ENCODE results near the gene LDHD.

Gene LDHD

DNA sequence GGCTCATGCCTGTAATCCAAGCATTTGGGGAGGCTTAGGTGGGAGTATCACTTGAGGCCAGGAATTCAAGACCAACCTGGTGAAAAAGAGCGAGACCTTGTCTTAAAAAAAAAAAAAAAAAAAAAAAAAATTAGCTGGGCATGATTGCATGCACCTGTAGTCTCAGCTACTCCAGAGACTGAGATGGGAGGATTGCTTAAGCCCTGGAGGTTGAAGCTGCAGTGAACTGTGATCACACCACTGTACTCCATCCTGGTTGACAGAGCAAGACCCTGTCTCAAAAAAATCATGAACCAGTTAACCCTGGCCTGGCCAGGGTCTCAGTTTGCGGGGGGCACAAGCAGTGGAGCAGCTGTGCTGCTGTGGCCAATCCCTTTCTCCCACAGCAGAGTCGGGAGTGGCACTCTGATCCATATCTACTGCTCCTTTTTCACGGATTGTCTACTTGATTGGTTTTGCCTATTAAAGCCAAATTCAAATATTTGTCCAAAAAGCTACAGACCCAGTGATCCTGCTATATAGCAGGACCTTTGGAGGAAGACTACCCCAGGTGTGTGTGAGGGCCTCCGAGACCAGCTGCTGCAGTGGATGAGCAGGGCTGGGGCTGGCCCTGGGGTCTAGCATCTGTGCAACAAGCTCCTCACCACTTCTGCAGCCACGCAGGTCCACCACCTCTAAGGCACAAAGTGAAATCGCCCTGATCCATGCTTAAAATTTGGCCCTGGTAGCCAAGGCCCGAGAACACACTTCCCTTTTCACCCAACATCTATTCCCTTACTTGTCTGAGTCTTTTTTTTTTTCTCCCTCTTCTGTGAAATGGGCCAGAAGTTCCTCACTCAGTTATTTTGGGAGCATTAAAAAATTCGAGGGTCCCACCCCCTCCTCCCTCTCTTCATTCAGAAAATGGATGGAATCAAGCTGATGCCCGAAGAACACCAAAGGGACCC is 48.2 kb downstream of the LDHD start:
- H3K4me1 ChIP-seq (ENCODE audit: control insufficient read depth, insufficient read depth, low read length) = peaks cover 77% of the 10 kb centered on the region
- H3K4me3 ChIP-seq (ENCODE audit: low read length) = no peak overlapping the region
- no peak overlapping the region for H3K9ac ChIP-seq (ENCODE audit: low read length)
- no peaks in the 10 kb centered on the region for H3K36me3 ChIP-seq (ENCODE audit: control insufficient read depth, insufficient read depth, low read length)
- no peaks in the 10 kb centered on the region for H3K27me3 ChIP-seq (ENCODE audit: control insufficient read depth, insufficient read depth, low read length)
- no peaks in the 10 kb centered on the region for H3K9me3 ChIP-seq (ENCODE audit: control insufficient read depth, low read length)

- no peaks in the 10 kb centered on the region for H3K27me3 ChIP-seq (ENCODE audit: control insufficient read depth, insufficient read depth, low read length)
- H3K36me3 ChIP-seq (ENCODE audit: control insufficient read depth, insufficient read depth, low read length) = no peaks in the 10 kb centered on the region
- peaks cover 81% of the 10 kb centered on the region for H3K4me1 ChIP-seq (ENCODE audit: control insufficient read depth, insufficient read depth, low read length)
- H3K4me3 ChIP-seq (ENCODE audit: low read length) = no peak overlapping the region
- no peak overlapping the region for H3K9ac ChIP-seq (ENCODE audit: low read length)
- no peaks in the 10 kb centered on the region for H3K9me3 ChIP-seq (ENCODE audit: control insufficient read depth, low read length)
Measured at GRCh38 chr16:75066861-75067447, 49.6 kb downstream of the LDHD start.

- peak overlapping the region; percentile 79 for H3K9ac ChIP-seq (ENCODE audit: low read length)
Measured at GRCh38 chr16:75065521-75066149, 50.9 kb downstream of the LDHD start.

DNA sequence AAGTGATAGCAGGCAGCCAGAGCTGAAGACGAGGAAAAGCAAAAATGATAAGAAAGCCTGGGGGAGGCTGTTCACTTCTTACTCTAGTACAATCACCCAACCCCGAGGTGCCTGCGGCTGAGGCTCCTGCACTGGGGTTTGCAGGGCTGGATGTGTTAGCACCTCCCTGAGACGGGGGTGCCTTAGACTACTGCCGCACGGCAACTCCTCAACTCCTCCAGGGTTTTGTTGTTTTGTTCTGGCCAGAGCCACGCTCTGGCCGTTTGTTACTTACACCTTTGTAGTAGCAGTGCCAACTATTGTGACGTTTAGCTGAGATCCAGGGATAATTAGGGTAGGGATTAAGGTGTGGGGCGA is 51.5 kb downstream of the LDHD start:
- Histone ChIP-seq H3K9me3 (ENCODE audit: control insufficient read depth, low read length) (no peaks in the 10 kb centered on the region), H3K4me1 (ENCODE audit: control insufficient read depth, insufficient read depth, low read length) (peaks cover 69% of the 10 kb centered on the region), H3K36me3 (ENCODE audit: control insufficient read depth, insufficient read depth, low read length) (no peaks in the 10 kb centered on the region), H3K27me3 (ENCODE audit: control insufficient read depth, insufficient read depth, low read length) (no peaks in the 10 kb centered on the region), H3K4me3 (ENCODE audit: low read length) (peak overlapping the region; percentile 56), H3K9ac (ENCODE audit: low read length) (peak overlapping the region; percentile 79)

More at GRCh38 chr16:75065521-75066149, 50.9 kb downstream of the LDHD start:
- Histone ChIP-seq H3K4me1 (ENCODE audit: control insufficient read depth, insufficient read depth, low read length) (peaks cover 74% of the 10 kb centered on the region), H3K4me3 (ENCODE audit: low read length) (peak overlapping the region; percentile 12), H3K9me3 (ENCODE audit: control insufficient read depth, low read length) (no peaks in the 10 kb centered on the region), H3K36me3 (ENCODE audit: control insufficient read depth, insufficient read depth, low read length) (no peaks in the 10 kb centered on the region), H3K27me3 (ENCODE audit: control insufficient read depth, insufficient read depth, low read length) (no peaks in the 10 kb centered on the region)

GRCh38 chr16:75064403-75065148 is 52.0 kb downstream of the LDHD start:
- H3K9ac ChIP-seq (ENCODE audit: low read length) = peak overlapping the region; percentile 79
- H3K27me3 ChIP-seq (ENCODE audit: control insufficient read depth, insufficient read depth, low read length) = no peaks in the 10 kb centered on the region
- peak overlapping the region; percentile 56 for H3K4me3 ChIP-seq (ENCODE audit: low read length)
- no peaks in the 10 kb centered on the region for H3K9me3 ChIP-seq (ENCODE audit: control insufficient read depth, low read length)
- H3K36me3 ChIP-seq (ENCODE audit: control insufficient read depth, insufficient read depth, low read length) = no peaks in the 10 kb centered on the region
- peaks cover 63% of the 10 kb centered on the region for H3K4me1 ChIP-seq (ENCODE audit: control insufficient read depth, insufficient read depth, low read length)

- peaks cover 60% of the 10 kb centered on the region for H3K4me1 ChIP-seq (ENCODE audit: control insufficient read depth, insufficient read depth, low read length)
- H3K9me3 ChIP-seq (ENCODE audit: control insufficient read depth, low read length) = no peaks in the 10 kb centered on the region
- no peaks in the 10 kb centered on the region for H3K36me3 ChIP-seq (ENCODE audit: control insufficient read depth, insufficient read depth, low read length)
- H3K4me3 ChIP-seq (ENCODE audit: low read length) = no peak overlapping the region
- H3K9ac ChIP-seq (ENCODE audit: low read length) = no peak overlapping the region
- no peaks in the 10 kb centered on the region for H3K27me3 ChIP-seq (ENCODE audit: control insufficient read depth, insufficient read depth, low read length)
Measured at GRCh38 chr16:75063549-75064088, 53.0 kb downstream of the LDHD start.

DNA sequence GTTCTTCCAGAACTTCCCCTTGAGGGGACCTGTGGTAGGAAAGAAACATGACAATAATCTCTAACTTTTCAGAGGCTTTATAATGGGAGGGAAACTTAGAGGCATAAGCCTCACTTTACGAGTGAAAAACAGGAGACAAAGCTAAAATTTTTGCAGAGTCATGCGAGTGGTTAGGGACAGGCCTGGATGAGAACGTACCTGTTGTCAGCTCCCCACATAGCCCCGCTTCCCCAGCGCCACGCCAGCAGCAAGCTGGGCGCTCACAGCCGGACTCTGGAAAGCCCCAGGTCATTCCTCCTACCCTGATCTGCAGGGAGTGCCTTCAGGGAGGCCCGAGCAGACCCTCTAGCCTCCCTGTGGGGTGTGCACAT is 53.6 kb downstream of the LDHD start:
- no peaks in the 10 kb centered on the region for H3K9me3 ChIP-seq (ENCODE audit: control insufficient read depth, low read length)
- peaks cover 54% of the 10 kb centered on the region for H3K4me1 ChIP-seq (ENCODE audit: control insufficient read depth, insufficient read depth, low read length)
- no peaks in the 10 kb centered on the region for H3K27me3 ChIP-seq (ENCODE audit: control insufficient read depth, insufficient read depth, low read length)
- H3K9ac ChIP-seq (ENCODE audit: low read length) = no peak overlapping the region
- no peaks in the 10 kb centered on the region for H3K36me3 ChIP-seq (ENCODE audit: control insufficient read depth, insufficient read depth, low read length)
- no peak overlapping the region for H3K4me3 ChIP-seq (ENCODE audit: low read length)

DNA sequence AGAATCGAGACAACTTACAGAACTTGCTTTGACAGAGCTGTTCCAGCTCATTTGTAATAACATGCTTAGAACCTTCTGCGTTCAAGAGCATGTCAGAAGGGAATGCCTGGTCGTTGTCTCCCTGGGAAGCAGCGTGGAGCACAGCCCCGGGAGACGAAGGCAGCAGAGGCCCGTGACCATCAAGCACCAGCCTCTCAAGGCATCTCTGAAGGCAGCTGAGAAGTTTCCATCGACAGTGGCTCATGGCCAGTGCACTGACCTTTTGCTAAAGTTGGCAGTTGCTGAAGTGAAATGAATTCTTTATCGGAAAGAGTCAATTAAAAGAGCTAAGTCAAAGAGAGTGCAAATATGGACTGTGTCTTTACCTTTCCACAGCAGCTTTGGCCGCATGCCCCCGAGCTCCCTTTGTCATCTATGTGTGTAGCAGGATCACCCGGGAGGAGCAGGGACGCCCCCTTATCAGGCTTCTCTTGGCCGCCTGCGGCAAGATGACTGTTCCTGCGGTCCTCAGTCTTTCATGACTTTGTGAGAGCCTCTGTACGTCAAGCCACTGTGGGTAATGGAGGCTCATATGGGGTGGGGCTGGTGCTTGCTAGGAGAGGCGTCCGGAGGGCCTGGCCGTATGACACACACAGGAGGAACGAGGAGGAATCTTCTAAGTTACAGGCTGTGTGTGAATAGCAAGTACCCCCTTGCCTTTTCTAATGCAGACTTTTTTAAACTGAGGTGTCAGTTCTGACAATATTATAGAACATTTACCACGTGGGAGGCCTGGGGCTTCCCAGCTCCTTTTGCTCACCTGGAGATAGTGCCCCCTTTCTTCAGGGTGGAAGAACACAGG is 54.2 kb downstream of the LDHD start:
- Histone ChIP-seq H3K9ac (ENCODE audit: low read length) (no peak overlapping the region), H3K27me3 (ENCODE audit: control insufficient read depth, insufficient read depth, low read length) (no peaks in the 10 kb centered on the region), H3K4me3 (ENCODE audit: low read length) (no peak overlapping the region), H3K9me3 (ENCODE audit: control insufficient read depth, low read length) (no peaks in the 10 kb centered on the region), H3K4me1 (ENCODE audit: control insufficient read depth, insufficient read depth, low read length) (peaks cover 53% of the 10 kb centered on the region), H3K36me3 (ENCODE audit: control insufficient read depth, insufficient read depth, low read length) (no peaks in the 10 kb centered on the region)
